ENCODE data around the gene SMARCAL1. TPM values are rescaled to one million over a fixed set of nuclear protein-coding genes. Genes with fewer than 3 reads are reported as not detected.

The SMARCAL1 gene
- total RNA-seq, 1 experiment from 2014 or later: 20.9 TPM

GRCh38 chr2:216445501-216445900 lies 33.2 kb downstream of the SMARCAL1 start:
- no peak for ATAC-seq
- TF ChIP-seq ZNF416 (CRISPR knock-in tag; IDR thresholded peaks at IDR 0.05): no peak
- no peak for TF ChIP-seq ATF3 (CRISPR knock-in tag; conservative IDR thresholded peaks at IDR 0.05)
- no peak for TF ChIP-seq ZNF232 (CRISPR knock-in tag; IDR thresholded peaks at IDR 0.05)
- TF ChIP-seq CREB1 (CRISPR knock-in tag; IDR thresholded peaks at IDR 0.05): no peak
- TF ChIP-seq ATF1 (CRISPR knock-in tag; IDR thresholded peaks at IDR 0.05): no peak
- no peak for TF ChIP-seq CBFB (CRISPR knock-in tag; IDR thresholded peaks at IDR 0.05; ENCODE audit: low read depth)
- TF ChIP-seq ZNF425 (CRISPR knock-in tag; conservative IDR thresholded peaks at IDR 0.05): no peak
- no peak for TF ChIP-seq CDX4 (CRISPR knock-in tag; IDR thresholded peaks at IDR 0.05; ENCODE audit: borderline replicate concordance)
- no peak for TF ChIP-seq SMAD4 (CRISPR knock-in tag; IDR thresholded peaks at IDR 0.05)
- TF ChIP-seq HMGXB4 (CRISPR knock-in tag; IDR thresholded peaks at IDR 0.05): no peak
- no peak for TF ChIP-seq ZNF281 (CRISPR knock-in tag; IDR thresholded peaks at IDR 0.05)
- Mint-ChIP-seq H3K4me1 (peaks cover 17% of the 10 kb centered on the region), H3K27me3 (ENCODE audit: low read depth) (no peaks in the 10 kb centered on the region), H3K36me3 (peaks cover 42% of the 10 kb centered on the region), H3K4me3 (no peak overlapping the region), H3K27ac (no peak overlapping the region; the same call in 1 of the 2 replicates), H3K9me3 (peaks cover 16% of the 10 kb centered on the region)
- CTCF ChIA-PET: no interaction called here
- DNase-seq (ENCODE audit: low spot score): no peak
- POLR2A ChIA-PET: no interaction called here

- Mint-ChIP-seq H3K27me3 (ENCODE audit: low read depth) (no peaks in the 10 kb centered on the region), H3K4me1 (peaks cover 17% of the 10 kb centered on the region), H3K4me3 (no peak overlapping the region), H3K27ac (no peak overlapping the region), H3K9me3 (peaks cover 16% of the 10 kb centered on the region), H3K36me3 (peaks cover 50% of the 10 kb centered on the region)
- DNase-seq (ENCODE audit: low spot score) (no peak), ATAC-seq (no peak)
- ChIA-PET CTCF (no interaction called here), POLR2A (no interaction called here)
- TF ChIP-seq ZNF512 (CRISPR knock-in tag; IDR thresholded peaks at IDR 0.05; ENCODE audit: borderline replicate concordance): no peak
- TF ChIP-seq E2F4 (CRISPR knock-in tag; IDR thresholded peaks at IDR 0.05; ENCODE audit: borderline replicate concordance, low read depth): no peak
- TF ChIP-seq KAT7 (CRISPR knock-in tag; IDR thresholded peaks at IDR 0.05; ENCODE audit: borderline replicate concordance): no peak
- TF ChIP-seq FOXK1 (CRISPR knock-in tag; IDR thresholded peaks at IDR 0.05): no peak
- no peak for TF ChIP-seq ZNF219 (CRISPR knock-in tag; IDR thresholded peaks at IDR 0.05; ENCODE audit: borderline replicate concordance)
- no peak for TF ChIP-seq EMX1 (CRISPR knock-in tag; IDR thresholded peaks at IDR 0.05)
- TF ChIP-seq NFE2L1 (CRISPR knock-in tag; IDR thresholded peaks at IDR 0.05): no peak
- TF ChIP-seq ZSCAN18 (CRISPR knock-in tag; IDR thresholded peaks at IDR 0.05): no peak
- TF ChIP-seq PRRX2 (CRISPR knock-in tag; IDR thresholded peaks at IDR 0.05): no peak
Observed at GRCh38 chr2:216446343-216446742, 34.1 kb downstream of the SMARCAL1 start.
